Type B pancreatic cell (in vitro differentiated cells): Measurements from ENCODE around the gene UGT1A4. TPM values are rescaled to one million over a fixed set of nuclear protein-coding genes. Genes with fewer than 3 reads are reported as not detected.

Source experiments
- DNase-seq: peaks from one replicate; pipeline ENCODE4 v3.0.0; 2021; ENCODE audit warnings: mixed read lengths; ENCODE audit not compliant: unreplicated experiment; ENCODE audit errors: extremely low spot score
- H3K27ac Mint-ChIP-seq: 2 replicates; pipeline ENCODE4 v1.8.0; 2021; ENCODE audit warnings: mild to moderate bottlenecking, mixed read lengths
- H3K27me3 Mint-ChIP-seq: 2 replicates; pipeline ENCODE4 v1.8.0; 2021; ENCODE audit warnings: mixed read lengths
- H3K36me3 Mint-ChIP-seq: 2 replicates; pipeline ENCODE4 v1.8.0; 2021; ENCODE audit warnings: mixed read lengths
- H3K4me1 Mint-ChIP-seq: one replicate; pipeline ENCODE4 v1.8.0; 2021; ENCODE audit warnings: mixed read lengths; ENCODE audit not compliant: unreplicated experiment
- H3K4me3 Mint-ChIP-seq: 2 replicates; pipeline ENCODE4 v1.8.0; 2021; ENCODE audit warnings: mild to moderate bottlenecking, mixed read lengths
- H3K9me3 Mint-ChIP-seq: 2 replicates; pipeline ENCODE4 v1.8.0; 2021; ENCODE audit warnings: mixed read lengths
- CTCF ChIP-seq: fragments of 200-600 bp; sonication (generic); conservative IDR thresholded peaks from 2 replicates; pipeline ENCODE4 v1.5.0; 2021; ENCODE audit warnings: antibody characterized with exemption, mild to moderate bottlenecking
- total RNA-seq: library from RNA; stranded (reverse); gene quantifications from 2 replicates; pipeline ENCODE4 v1.2.1, GENCODE V29; 2021; ENCODE audit warnings: low replicate concordance

Gene UGT1A4
- total RNA-seq, 1 donor from 2014 or later = not detected

GRCh38 chr2:233820774-233821105 lies 102.2 kb downstream of the UGT1A4 start:
- no peak overlapping the region for H3K27ac Mint-ChIP-seq
- H3K36me3 Mint-ChIP-seq = no peaks in the 10 kb centered on the region
- H3K27me3 Mint-ChIP-seq = peaks cover 4% of the 10 kb centered on the region
- no peak overlapping the region for H3K4me3 Mint-ChIP-seq
- no peak for TF ChIP-seq CTCF
- no peak for DNase-seq
- peaks cover 11% of the 10 kb centered on the region for H3K4me1 Mint-ChIP-seq
- no peaks in the 10 kb centered on the region for H3K9me3 Mint-ChIP-seq

- no peak for TF ChIP-seq CTCF
- Mint-ChIP-seq H3K27me3 (peaks cover 4% of the 10 kb centered on the region), H3K27ac (no peak overlapping the region), H3K4me1 (peaks cover 11% of the 10 kb centered on the region), H3K36me3 (no peaks in the 10 kb centered on the region), H3K4me3 (no peak overlapping the region), H3K9me3 (no peaks in the 10 kb centered on the region)
- no peak for DNase-seq
Measured at GRCh38 chr2:233821196-233821595, 102.7 kb downstream of the UGT1A4 start.

- no peak for TF ChIP-seq CTCF
- H3K4me1 Mint-ChIP-seq = peaks cover 6% of the 10 kb centered on the region
- H3K36me3 Mint-ChIP-seq = no peaks in the 10 kb centered on the region
- no peak overlapping the region for H3K4me3 Mint-ChIP-seq
- no peak overlapping the region for H3K27ac Mint-ChIP-seq
- H3K9me3 Mint-ChIP-seq = no peaks in the 10 kb centered on the region
- peak; percentile 60 for DNase-seq
- H3K27me3 Mint-ChIP-seq = peaks cover 4% of the 10 kb centered on the region
Measured at GRCh38 chr2:233821709-233822100, 103.2 kb downstream of the UGT1A4 start.

- DNase-seq = peak; percentile 62
- Mint-ChIP-seq H3K36me3 (no peaks in the 10 kb centered on the region), H3K27me3 (peaks cover 4% of the 10 kb centered on the region), H3K9me3 (no peaks in the 10 kb centered on the region), H3K4me1 (peaks cover 2% of the 10 kb centered on the region), H3K27ac (no peak overlapping the region), H3K4me3 (no peak overlapping the region)
- no peak for TF ChIP-seq CTCF
Measured at GRCh38 chr2:233822101-233822771, 103.7 kb downstream of the UGT1A4 start.

Other genes with a start within 250 kb of the UGT1A4 start
- 29.1 and 41.5 TPM in 2 replicates for gene USP40, start 152.0 kb upstream of the UGT1A4 start, total RNA-seq
- gene UGT1A8, start 101.1 kb upstream of the UGT1A4 start, total RNA-seq = 0.17 TPM in 1 of 2 replicates, not detected in the other
- gene UGT1A10, start 82.3 kb upstream of the UGT1A4 start, total RNA-seq = not detected in 2 replicates
- not detected in 2 replicates for gene UGT1A9, start 46.8 kb upstream of the UGT1A4 start, total RNA-seq
- gene UGT1A7, start 36.8 kb upstream of the UGT1A4 start, total RNA-seq = 0.19 TPM in 1 of 2 replicates, not detected in the other
- 0.52 and 1.9 TPM in 2 replicates for gene UGT1A6, start 25.8 kb upstream of the UGT1A4 start, total RNA-seq
- gene UGT1A5, start 5.8 kb upstream of the UGT1A4 start, total RNA-seq = not detected in 2 replicates
- 0.19 TPM in 1 of 2 replicates, not detected in the other for gene UGT1A3, start 10.3 kb downstream of the UGT1A4 start, total RNA-seq
- gene UGT1A1, start 41.5 kb downstream of the UGT1A4 start, total RNA-seq = 0.21 and 0.77 TPM in 2 replicates
- gene MROH2A, start 59.6 kb downstream of the UGT1A4 start, total RNA-seq = not detected in 2 replicates
- 16.7 and 42.1 TPM in 2 replicates for gene HJURP, start 135.8 kb downstream of the UGT1A4 start, total RNA-seq
- 0.60 and 0.62 TPM in 2 replicates for gene TRPM8, start 198.6 kb downstream of the UGT1A4 start, total RNA-seq